WTC11 (cell line): ENCODE measurements around the gene PRKCE.

Experiments
- CTCF ChIP-seq: fragments of 200-600 bp; IDR thresholded peaks from 2 replicates; pipeline ENCODE4 v1.8.0; 2022; ENCODE audit warnings: antibody characterized with exemption
- KAT7 ChIP-seq: sonication (generic); formaldehyde crosslinking; IDR thresholded peaks from 2 replicates; pipeline ENCODE4 v1.8.1; 2023; ENCODE audit warnings: missing genetic modification reagents, mild to moderate bottlenecking, borderline replicate concordance
- ZNF232 ChIP-seq: sonication (generic); formaldehyde crosslinking; IDR thresholded peaks from 2 replicates; pipeline ENCODE4 v1.8.0; 2022; ENCODE audit warnings: mild to moderate bottlenecking, missing genetic modification reagents
- ZNF416 ChIP-seq: fragments of 250-450 bp; sonication (Bioruptor Pico); IDR thresholded peaks from 2 replicates; pipeline ENCODE4 v1.9.0; 2021; ENCODE audit warnings: mild to moderate bottlenecking, inconsistent platforms
- TF ChIP-seq, protein P1 (sequence below): sonication (generic); formaldehyde crosslinking; IDR thresholded peaks from 2 replicates; pipeline ENCODE4 v1.8.1; 2023; ENCODE audit warnings: mild to moderate bottlenecking, missing genetic modification reagents

- TF ChIP-seq KAT7 (CRISPR knock-in tag) (no peak), ZNF416 (no peak), CTCF (no peak), ZNF232 (CRISPR knock-in tag) (no peak)
- TF ChIP-seq, protein P1, sequence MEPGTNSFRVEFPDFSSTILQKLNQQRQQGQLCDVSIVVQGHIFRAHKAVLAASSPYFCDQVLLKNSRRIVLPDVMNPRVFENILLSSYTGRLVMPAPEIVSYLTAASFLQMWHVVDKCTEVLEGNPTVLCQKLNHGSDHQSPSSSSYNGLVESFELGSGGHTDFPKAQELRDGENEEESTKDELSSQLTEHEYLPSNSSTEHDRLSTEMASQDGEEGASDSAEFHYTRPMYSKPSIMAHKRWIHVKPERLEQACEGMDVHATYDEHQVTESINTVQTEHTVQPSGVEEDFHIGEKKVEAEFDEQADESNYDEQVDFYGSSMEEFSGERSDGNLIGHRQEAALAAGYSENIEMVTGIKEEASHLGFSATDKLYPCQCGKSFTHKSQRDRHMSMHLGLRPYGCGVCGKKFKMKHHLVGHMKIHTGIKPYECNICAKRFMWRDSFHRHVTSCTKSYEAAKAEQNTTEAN = no peak
These were observed 33.3 kb downstream of the PRKCE start for GRCh38 chr2:45684756-45685155.
